Measurements from ENCODE around the gene NT5C1B. TPM values are rescaled to one million over a fixed set of nuclear protein-coding genes. Genes with fewer than 3 reads are reported as not detected.

NT5C1B gene
- total RNA-seq, 1 donor from 2014 or later, result not detected

GRCh38 chr2:18599509-18600254 is 10.3 kb upstream of the NT5C1B start:
- no peak for DNase-seq (ENCODE audit: low spot score)

- no peak for DNase-seq (ENCODE audit: low spot score)
Measured at GRCh38 chr2:18598848-18599484, 9.6 kb upstream of the NT5C1B start.

- no peak for DNase-seq (ENCODE audit: low spot score)
Measured at GRCh38 chr2:18597618-18598017, 8.2 kb upstream of the NT5C1B start.

- DNase-seq (ENCODE audit: low spot score), result no peak
Measured at GRCh38 chr2:18596993-18597392, 7.6 kb upstream of the NT5C1B start.

- DNase-seq (ENCODE audit: low spot score), result no peak
Measured at GRCh38 chr2:18593496-18593895, 4.1 kb upstream of the NT5C1B start.

- DNase-seq (ENCODE audit: low spot score), result no peak
Measured at GRCh38 chr2:18592372-18592771, 3.0 kb upstream of the NT5C1B start.

GRCh38 chr2:18588802-18589201 is 567 bp downstream of the NT5C1B start:
- DNase-seq (ENCODE audit: low spot score), result no peak

- DNase-seq (ENCODE audit: low spot score), result no peak
Measured at GRCh38 chr2:18588049-18588448, 1.3 kb downstream of the NT5C1B start.

- DNase-seq (ENCODE audit: low spot score), result no peak
Measured at GRCh38 chr2:18585526-18585925, 3.8 kb downstream of the NT5C1B start.

- DNase-seq (ENCODE audit: low spot score), result no peak
Measured at GRCh38 chr2:18584608-18584954, 4.8 kb downstream of the NT5C1B start.

- DNase-seq (ENCODE audit: low spot score), result no peak
Measured at GRCh38 chr2:18583905-18584607, 5.3 kb downstream of the NT5C1B start.

- no peak for DNase-seq (ENCODE audit: low spot score)
Measured at GRCh38 chr2:18580606-18581005, 8.8 kb downstream of the NT5C1B start.

GRCh38 chr2:18578033-18578432 is 11.3 kb downstream of the NT5C1B start:
- no peak for DNase-seq (ENCODE audit: low spot score)

GRCh38 chr2:18566145-18566769 is 23.1 kb downstream of the NT5C1B start:
- DNase-seq (ENCODE audit: low spot score), result no peak

- DNase-seq (ENCODE audit: low spot score), result no peak
Measured at GRCh38 chr2:18560797-18561085, 28.6 kb downstream of the NT5C1B start.

- DNase-seq (ENCODE audit: low spot score), result peak; percentile 97
Measured at GRCh38 chr2:18560031-18560796, 29.2 kb downstream of the NT5C1B start, which contains the start of gene RDH14. Gene RDH14 (minus strand): TSS chr2:18560653. CDS start chr2:18560572, 81 bp downstream.

GRCh38 chr2:18559531-18560030 is 29.8 kb downstream of the NT5C1B start:
- DNase-seq (ENCODE audit: low spot score), result no peak

- no peak for DNase-seq (ENCODE audit: low spot score)
Measured at GRCh38 chr2:18558458-18558857, 30.9 kb downstream of the NT5C1B start.

GRCh38 chr2:18557121-18557520 is 32.2 kb downstream of the NT5C1B start:
- no peak for DNase-seq (ENCODE audit: low spot score)

GRCh38 chr2:18552351-18553077 is 36.9 kb downstream of the NT5C1B start:
- no peak for DNase-seq (ENCODE audit: low spot score)

GRCh38 chr2:18551623-18552022 is 37.7 kb downstream of the NT5C1B start:
- no peak for DNase-seq (ENCODE audit: low spot score)

Data from ureter (tissue), 1 donor.